HG03039 (cell line): Measurements from ENCODE around the gene C12orf42.
"Not testable (repeated sequence)": the region's sequence is repeated elsewhere in the genome, so short reads cannot be mapped to it uniquely, and the experiment has no call there.

Experiments used
- ATAC-seq: cut with Tn5 transposase; IDR thresholded peaks from one replicate; pipeline ENCODE4 v1.9.1; 2021; ENCODE audit warnings: mild to moderate bottlenecking, moderate library complexity; ENCODE audit not compliant: unreplicated experiment

C12orf42 gene

GRCh38 chr12:103425674-103426073 is 70.1 kb downstream of the C12orf42 start:
- ATAC-seq: not testable (repeated sequence)

- not testable (repeated sequence) for ATAC-seq
These were observed 70.8 kb downstream of the C12orf42 start for GRCh38 chr12:103424849-103425586.

GRCh38 chr12:103423516-103423910 is 72.3 kb downstream of the C12orf42 start:
- no peak for ATAC-seq

- no peak for ATAC-seq
These were observed 72.8 kb downstream of the C12orf42 start for GRCh38 chr12:103422746-103423515.

- ATAC-seq: no peak
These were observed 73.4 kb downstream of the C12orf42 start for GRCh38 chr12:103422328-103422727.

GRCh38 chr12:103421402-103421801 is 74.4 kb downstream of the C12orf42 start:
- ATAC-seq: no peak

GRCh38 chr12:103415681-103416080 is 80.1 kb downstream of the C12orf42 start:
- ATAC-seq: no peak

- ATAC-seq: no peak
These were observed 94.3 kb downstream of the C12orf42 start for GRCh38 chr12:103401421-103401820.

- ATAC-seq: no peak
These were observed 95.8 kb downstream of the C12orf42 start for GRCh38 chr12:103399986-103400385.

GRCh38 chr12:103397536-103397935 is 98.2 kb downstream of the C12orf42 start:
- ATAC-seq: no peak

GRCh38 chr12:103392722-103393121 is 103.0 kb downstream of the C12orf42 start:
- peak; percentile 91 for ATAC-seq

GRCh38 chr12:103391103-103391502 is 104.7 kb downstream of the C12orf42 start:
- no peak for ATAC-seq

- no peak for ATAC-seq
These were observed 108.4 kb downstream of the C12orf42 start for GRCh38 chr12:103387385-103387784.

GRCh38 chr12:103386451-103386850 is 109.3 kb downstream of the C12orf42 start:
- ATAC-seq: no peak

- no peak for ATAC-seq
These were observed 112.9 kb downstream of the C12orf42 start for GRCh38 chr12:103382736-103383346.

GRCh38 chr12:103382119-103382518 is 113.6 kb downstream of the C12orf42 start:
- ATAC-seq: no peak

- ATAC-seq: no peak
These were observed 116.1 kb downstream of the C12orf42 start for GRCh38 chr12:103379670-103380069.

- ATAC-seq: no peak
These were observed 122.7 kb downstream of the C12orf42 start for GRCh38 chr12:103373088-103373523.

- ATAC-seq: peak; percentile 67
These were observed 125.8 kb downstream of the C12orf42 start for GRCh38 chr12:103369929-103370328.

GRCh38 chr12:103368167-103368566 is 127.6 kb downstream of the C12orf42 start:
- ATAC-seq: no peak

GRCh38 chr12:103354403-103354802 is 141.4 kb downstream of the C12orf42 start:
- no peak for ATAC-seq

GRCh38 chr12:103353913-103354312 is 141.9 kb downstream of the C12orf42 start:
- ATAC-seq: no peak
